Calu3 (cell line): Measurements from ENCODE around the gene MAD2L2. TPM values are rescaled to one million over a fixed set of nuclear protein-coding genes. Genes with fewer than 3 reads are reported as not detected.

Source experiments
- BruUV-seq: library from RNA; stranded (reverse); fragments of 400-500 nt; replicated peaks from 2 replicates; lab custom pipeline; 2021; lab: Mats Ljungman, UMichigan
- CTCF ChIA-PET: fragments of 300-600 bp; sonication (Branson Sonifier 250); formaldehyde crosslinking; loops from one replicate; lab custom pipeline; 2022; ENCODE audit warnings: antibody characterized with exemption; lab: Charles Lee
- DNase-seq: peaks from one replicate; pipeline ENCODE4 v3.0.0; 2022
- H3K27ac Mint-ChIP-seq: one replicate; pipeline ENCODE4 v1.8.0; 2022; ENCODE audit warnings: mixed read lengths; ENCODE audit not compliant: unreplicated experiment
- H3K27me3 Mint-ChIP-seq: one replicate; pipeline ENCODE4 v1.8.0; 2022; ENCODE audit warnings: mixed read lengths; ENCODE audit not compliant: unreplicated experiment
- H3K36me3 Mint-ChIP-seq: one replicate; pipeline ENCODE4 v1.8.0; 2022; ENCODE audit warnings: mild to moderate bottlenecking, moderate library complexity, mixed read lengths; ENCODE audit not compliant: insufficient read depth, unreplicated experiment
- H3K4me1 Mint-ChIP-seq: one replicate; pipeline ENCODE4 v1.8.0; 2022; ENCODE audit warnings: mild to moderate bottlenecking, low read depth, mixed read lengths; ENCODE audit not compliant: unreplicated experiment
- H3K4me3 Mint-ChIP-seq: one replicate; pipeline ENCODE4 v1.8.0; 2022; ENCODE audit warnings: mild to moderate bottlenecking, low read depth, moderate library complexity, mixed read lengths; ENCODE audit not compliant: unreplicated experiment
- H3K9me3 Mint-ChIP-seq: one replicate; pipeline ENCODE4 v1.8.0; 2022; ENCODE audit warnings: low read depth, mixed read lengths; ENCODE audit not compliant: unreplicated experiment
- CTCF ChIP-seq: fragments of 200-600 bp; IDR thresholded peaks from one replicate; pipeline ENCODE4 v1.8.0; 2022; ENCODE audit warnings: antibody characterized with exemption; ENCODE audit not compliant: unreplicated experiment
- intact Hi-C: fragments of 100-400 bp; cut with micrococcal nuclease; formaldehyde crosslinking; loops from one replicate; pipeline ENCODE4 v1.10.0; 2022; ENCODE audit not compliant: unreplicated experiment
- total RNA-seq: library from RNA; stranded (reverse); gene quantifications from 2 replicates; pipeline ENCODE4 v1.2.3, GENCODE V29; 2022

MAD2L2 gene
- total RNA-seq, 1 experiment from 2014 or later, result 19.2 TPM

DNA sequence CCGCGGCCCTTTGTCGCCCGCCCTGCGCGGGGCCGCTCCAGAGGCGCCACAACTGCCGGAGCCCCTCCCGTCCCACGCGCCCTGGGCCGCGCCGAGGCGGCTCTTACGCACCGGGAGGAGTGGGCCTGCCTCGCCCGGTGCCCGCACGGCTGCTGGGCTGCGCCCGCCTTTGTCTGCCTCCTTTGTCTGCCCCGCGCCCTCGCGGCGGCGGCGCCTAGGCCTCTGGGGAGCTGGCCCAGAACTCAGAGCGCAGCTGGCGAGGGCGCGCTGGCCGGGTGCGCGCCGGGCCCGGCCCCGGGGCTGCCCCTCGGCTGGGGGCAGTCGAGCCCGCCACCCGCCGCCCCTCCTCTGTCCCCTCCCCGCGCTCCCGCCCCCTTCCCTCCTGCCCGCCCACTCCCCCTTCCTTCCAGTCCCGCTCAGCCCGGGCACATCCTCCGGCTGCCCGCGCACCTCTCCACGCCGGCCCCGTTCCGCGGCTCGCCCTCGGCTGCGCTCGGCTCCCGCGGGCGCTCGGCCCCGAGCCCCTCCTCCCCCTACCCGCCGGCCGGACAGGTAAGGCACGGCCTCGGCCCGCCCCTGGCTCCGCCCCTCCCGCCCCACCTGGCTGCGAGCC lies 10.5 kb upstream of the MAD2L2 start, which contains the start of gene DRAXIN:
Gene DRAXIN, plus strand, starts transcription at position 409 of the 613 bp plus-strand sequence. CDS start 14,549 bp downstream, outside the sequence.
- no peak for TF ChIP-seq CTCF
- H3K9me3 Mint-ChIP-seq, result no peaks in the 10 kb centered on the region
- H3K4me1 Mint-ChIP-seq, result peaks cover 28% of the 10 kb centered on the region
- intact Hi-C loops, result no loop called here
- peak within 1 kb of the TSS; percentile 72 for H3K4me3 Mint-ChIP-seq
- H3K27me3 Mint-ChIP-seq, result peaks cover 66% of the 10 kb centered on the region
- no peak for DNase-seq
- CTCF ChIA-PET, result no interaction called here
- no peak within 1 kb of the TSS for H3K27ac Mint-ChIP-seq
- H3K36me3 Mint-ChIP-seq, result peaks cover 9% of the 10 kb centered on the region
- no TSS peak for BruUV-seq

GRCh38 chr1:11690397-11691301 lies 9.7 kb upstream of the MAD2L2 start:
- Mint-ChIP-seq H3K4me3 (peak overlapping the region; percentile 72), H3K9me3 (no peaks in the 10 kb centered on the region), H3K27me3 (peaks cover 66% of the 10 kb centered on the region), H3K27ac (no peak overlapping the region), H3K36me3 (peaks cover 9% of the 10 kb centered on the region), H3K4me1 (peaks cover 28% of the 10 kb centered on the region)
- no TSS peak for BruUV-seq
- intact Hi-C loops, result no loop called here
- DNase-seq, result peak; percentile 9
- TF ChIP-seq CTCF, result no peak
- CTCF ChIA-PET, result no interaction called here

DNA sequence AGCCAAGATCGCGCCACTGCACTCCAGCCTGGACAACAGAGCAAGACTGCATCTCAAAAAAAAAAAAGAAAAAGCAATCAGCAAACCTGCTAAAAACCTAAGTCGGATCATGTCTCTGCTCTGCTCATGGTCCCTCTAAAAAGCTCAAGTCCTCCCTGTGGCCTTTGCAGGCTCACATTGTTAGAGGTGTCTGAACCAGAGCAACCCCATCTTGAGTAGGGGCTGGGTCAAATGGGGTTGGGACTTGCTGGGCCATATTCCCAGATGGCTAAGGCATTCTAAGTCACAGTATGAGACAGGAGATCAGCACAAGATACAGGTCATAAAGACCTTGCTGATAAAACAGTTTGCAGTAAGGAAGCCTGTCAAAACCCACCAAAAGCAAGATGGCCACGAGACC lies 7.6 kb upstream of the MAD2L2 start:
- CTCF ChIA-PET, result no interaction called here
- Mint-ChIP-seq H3K36me3 (peaks cover 9% of the 10 kb centered on the region), H3K4me1 (peaks cover 23% of the 10 kb centered on the region), H3K27ac (no peak overlapping the region), H3K27me3 (peaks cover 73% of the 10 kb centered on the region), H3K4me3 (no peak overlapping the region), H3K9me3 (no peaks in the 10 kb centered on the region)
- no peak for TF ChIP-seq CTCF
- DNase-seq, result no peak
- BruUV-seq, result no TSS peak
- intact Hi-C loops, result no loop called here

DNA sequence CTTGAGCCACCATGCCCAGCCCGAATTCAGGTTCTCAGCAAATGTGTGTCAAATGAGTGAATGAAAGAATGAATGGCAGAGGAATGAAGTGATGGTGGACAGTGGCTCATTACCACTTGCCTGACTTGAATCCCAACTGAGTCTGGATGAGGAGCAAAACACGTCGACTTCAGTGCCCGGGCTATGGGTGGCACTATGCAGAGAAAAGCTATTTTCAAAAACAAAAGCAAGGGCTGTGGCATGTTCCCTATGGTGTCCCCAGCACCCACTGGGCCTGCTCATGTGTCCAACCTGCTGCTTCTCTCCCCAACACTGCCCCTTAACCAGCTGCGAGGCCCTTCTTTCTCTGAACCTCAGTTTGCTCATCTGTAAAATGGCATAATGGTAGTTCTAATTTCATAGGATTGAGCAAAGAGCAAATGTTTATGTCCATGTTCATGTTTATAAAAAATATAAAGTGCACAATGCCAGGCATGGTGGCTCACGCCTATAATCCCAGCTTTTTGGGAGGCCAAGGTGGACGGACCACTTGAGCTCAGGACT lies 4.3 kb upstream of the MAD2L2 start:
- DNase-seq, result no peak
- no TSS peak for BruUV-seq
- Mint-ChIP-seq H3K4me1 (peaks cover 9% of the 10 kb centered on the region), H3K36me3 (peaks cover 16% of the 10 kb centered on the region), H3K4me3 (no peak overlapping the region), H3K27ac (no peak overlapping the region), H3K9me3 (no peaks in the 10 kb centered on the region), H3K27me3 (peaks cover 43% of the 10 kb centered on the region)
- CTCF ChIA-PET, result interaction anchor here (1.2 kb wide), 1 partner anchor 10 kb away, joined by 3 read pairs; no protein-coding TSS in a partner anchor
- no peak for TF ChIP-seq CTCF
- intact Hi-C loops, result no loop called here
